GM10847 (cell line): ENCODE results near the gene GAS7.

Source experiments
- POLR2A ChIP-seq: IDR thresholded peaks from 2 replicates; pipeline ENCODE4 v1.6.1; 2011; ENCODE audit not compliant: insufficient read length; ENCODE audit errors: extremely low read depth

Gene GAS7

DNA sequence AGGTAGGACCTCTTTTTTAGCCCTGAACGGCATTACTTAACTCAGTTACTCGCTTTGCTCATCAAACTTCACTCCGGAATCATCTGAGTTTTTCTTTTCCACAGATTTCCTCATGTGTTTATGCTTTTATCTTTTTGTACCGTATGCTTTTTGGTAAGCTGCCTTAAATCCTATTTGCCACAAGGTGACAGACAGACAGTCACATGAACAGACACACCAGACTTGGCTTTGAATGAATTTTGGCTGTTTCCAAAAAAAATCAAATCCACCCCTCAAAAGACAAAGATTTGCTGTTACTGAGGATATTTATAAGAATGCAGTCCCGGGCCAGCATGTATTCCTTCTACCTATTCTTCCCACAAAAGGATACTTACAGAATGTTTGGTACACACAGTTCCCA, 10.9 kb downstream of the GAS7 start:
- no peak for TF ChIP-seq POLR2A

DNA sequence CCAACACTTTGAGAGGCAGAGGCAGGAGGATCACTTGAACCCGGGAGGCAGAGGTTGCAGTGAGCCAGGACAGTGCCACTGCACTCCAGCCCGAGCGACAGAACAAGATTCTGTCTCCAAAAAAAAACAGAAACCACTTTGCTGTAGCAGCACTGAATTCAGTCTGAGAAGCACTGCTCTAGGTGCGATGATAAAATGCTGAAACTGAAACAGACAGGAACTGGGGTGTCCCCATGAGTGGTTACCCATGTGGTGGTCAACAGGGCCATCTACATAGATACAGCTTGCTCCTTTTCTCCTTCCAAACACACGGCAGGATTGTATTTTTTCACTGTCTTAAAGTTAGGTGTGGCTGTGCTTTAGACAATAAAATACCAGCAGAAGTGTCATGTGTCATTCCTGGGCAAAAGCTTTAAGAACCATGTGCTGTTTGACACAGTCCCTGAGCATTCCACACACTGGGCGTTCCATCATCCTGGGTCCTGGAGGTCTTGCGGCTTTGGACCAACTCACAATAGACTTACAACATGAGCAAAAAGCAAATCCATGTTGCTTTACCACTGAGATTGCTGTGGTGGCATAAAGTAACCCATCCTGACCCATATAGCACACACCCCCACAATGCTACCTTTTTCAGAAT, 11.5 kb downstream of the GAS7 start:
- TF ChIP-seq POLR2A = no peak

DNA sequence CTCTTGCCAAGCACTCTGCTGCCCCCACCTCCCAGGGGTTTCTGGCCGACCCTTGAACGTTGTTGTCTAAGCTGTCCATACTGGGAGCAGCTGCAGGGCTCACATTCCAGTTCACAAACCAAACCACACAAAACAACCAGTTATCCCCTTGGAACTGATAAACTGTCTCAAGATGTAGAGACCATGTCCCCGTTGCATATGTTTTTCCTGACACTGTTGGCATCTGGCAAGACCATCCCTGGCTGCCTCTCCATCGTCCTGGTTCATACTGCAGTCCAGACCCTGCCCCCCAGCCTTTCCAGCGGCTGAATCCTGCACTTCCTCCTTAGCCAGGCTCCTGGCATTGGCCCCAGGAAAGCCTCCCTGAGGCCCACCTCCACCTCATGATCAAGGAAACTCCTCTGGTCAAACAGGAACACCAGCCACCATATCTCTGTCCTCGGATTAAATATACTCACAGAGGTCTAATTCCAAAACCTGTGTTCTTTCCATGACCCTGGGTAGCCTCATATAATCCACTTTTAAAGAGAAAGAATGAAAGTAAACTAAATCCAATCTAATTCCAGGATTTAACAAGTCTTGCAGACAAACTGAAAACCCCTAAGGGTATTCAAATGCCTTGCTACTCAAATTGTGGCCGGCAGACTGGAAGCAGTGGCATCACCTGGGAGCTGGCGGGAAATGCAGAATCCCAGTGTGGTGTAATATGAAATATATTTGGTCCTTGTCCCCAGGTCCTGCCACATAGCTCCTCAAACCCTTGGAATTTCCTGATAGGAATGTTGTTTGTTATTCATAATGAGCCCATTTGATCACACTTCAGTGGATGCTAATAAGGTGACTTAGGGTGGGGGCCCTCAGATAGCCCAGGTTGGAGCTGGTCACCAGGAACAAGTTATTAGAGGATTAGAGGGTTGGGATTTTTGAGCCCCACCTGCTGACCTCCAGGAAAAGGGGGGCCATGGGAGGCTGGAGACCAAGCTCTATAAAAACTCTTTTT, 14.2 kb downstream of the GAS7 start:
- no peak for TF ChIP-seq POLR2A

DNA sequence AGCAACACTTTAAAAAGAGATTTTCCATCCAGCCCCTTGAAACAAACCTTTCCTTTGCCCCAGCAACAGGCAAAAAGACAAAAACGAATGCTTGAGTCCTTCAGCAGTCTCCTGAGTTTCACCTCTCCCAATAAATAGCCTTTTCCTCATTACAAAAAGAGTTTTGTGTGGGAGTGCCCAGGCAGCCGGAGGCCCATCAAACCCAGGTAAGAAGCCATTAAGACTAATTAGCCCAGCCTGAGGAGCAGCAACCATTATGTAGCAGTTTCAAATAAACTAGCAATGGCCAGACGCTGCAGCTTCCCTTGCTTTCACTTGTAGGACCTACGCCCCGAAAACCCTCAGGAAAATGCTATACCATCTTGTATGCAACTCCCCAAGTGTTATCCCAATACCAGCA, 15.6 kb downstream of the GAS7 start:
- no peak for TF ChIP-seq POLR2A

DNA sequence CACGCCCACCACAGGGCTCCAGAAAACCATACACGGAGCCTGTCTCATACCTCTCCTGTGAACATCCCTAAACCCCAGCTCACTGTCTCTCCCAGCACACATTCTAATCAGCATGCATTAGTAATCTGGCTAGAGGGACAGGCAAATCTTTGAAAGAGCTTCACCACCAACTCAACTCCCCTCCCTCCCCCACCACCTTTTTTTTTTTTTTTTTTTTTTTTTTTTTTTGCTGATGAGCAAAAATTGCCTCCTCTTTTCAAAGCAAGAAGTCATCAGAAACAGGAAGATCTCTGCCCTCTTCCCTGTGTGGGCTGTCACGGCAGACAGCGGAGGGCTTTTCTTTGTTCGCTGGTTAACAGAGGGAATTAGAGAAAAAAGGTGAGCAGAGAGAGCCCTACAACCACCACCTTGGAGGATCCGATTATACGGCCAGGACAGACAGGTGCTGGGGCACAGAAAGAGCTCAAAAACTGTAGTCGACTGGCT, 19.9 kb downstream of the GAS7 start:
- TF ChIP-seq POLR2A = no peak

DNA sequence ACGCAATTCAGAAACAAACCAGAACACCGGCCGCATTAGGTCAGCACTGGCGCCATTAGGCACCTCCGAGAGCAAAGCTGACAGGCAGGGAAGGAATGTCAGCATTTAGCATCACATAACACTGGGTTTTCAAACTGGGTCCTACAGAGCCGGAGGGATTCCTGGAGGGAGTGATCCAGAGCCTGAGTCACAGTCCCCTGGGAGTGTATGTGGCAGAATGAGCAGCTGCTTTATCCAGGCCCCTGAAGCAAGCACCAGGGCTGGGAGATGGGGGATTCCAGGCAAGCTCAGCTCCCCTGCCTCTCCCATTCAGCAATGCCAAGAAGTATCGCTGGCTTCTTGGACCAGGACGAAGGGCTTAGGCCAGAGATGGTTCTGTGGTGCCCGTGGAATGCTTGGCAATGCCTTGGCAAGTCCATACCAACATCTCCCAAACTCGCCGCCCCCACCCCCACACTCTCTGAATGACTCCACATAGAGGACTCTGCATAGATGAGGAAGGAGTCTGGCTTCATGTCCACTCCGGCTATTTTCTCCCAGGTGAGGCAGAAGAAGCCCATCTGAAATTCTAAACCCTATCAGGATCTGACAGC, 20.4 kb downstream of the GAS7 start:
- no peak for TF ChIP-seq POLR2A

DNA sequence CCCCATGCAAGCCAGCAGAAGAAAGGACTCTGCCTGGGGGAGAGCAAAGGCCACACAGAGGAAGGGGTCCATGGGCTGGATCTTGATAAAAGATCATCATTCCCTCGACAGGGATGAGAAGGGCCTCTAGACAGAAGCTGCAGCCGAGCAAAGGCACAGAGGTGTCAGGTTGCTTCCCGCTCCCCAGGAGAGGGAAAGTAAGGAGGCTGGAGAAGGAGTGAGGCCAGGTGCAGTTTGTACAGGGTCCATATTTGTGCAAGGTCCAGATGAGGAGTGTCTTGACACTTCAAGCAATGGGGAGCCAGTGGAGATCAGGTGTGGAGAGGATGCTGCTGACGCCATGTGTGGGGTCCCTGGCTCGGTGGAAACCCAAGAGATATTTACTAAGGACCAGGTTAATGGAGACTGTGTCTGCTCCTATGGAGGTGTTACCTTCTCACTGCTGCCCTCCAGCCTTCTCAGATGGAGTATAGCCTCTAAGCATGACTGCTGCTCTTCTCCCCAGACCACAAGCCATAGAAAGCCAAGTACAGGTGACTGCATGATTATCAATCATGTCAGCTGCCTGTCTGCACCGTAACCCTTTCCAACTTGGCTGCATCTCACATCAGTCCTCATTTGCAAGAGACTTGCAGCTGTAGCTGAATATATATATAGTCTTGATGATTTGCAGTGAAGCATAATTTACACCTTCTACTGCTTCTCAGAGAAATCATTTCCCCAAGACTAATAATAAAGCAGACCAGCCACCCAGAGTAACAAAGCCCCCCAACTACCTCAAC, 21.1 kb downstream of the GAS7 start:
- no peak for TF ChIP-seq POLR2A

DNA sequence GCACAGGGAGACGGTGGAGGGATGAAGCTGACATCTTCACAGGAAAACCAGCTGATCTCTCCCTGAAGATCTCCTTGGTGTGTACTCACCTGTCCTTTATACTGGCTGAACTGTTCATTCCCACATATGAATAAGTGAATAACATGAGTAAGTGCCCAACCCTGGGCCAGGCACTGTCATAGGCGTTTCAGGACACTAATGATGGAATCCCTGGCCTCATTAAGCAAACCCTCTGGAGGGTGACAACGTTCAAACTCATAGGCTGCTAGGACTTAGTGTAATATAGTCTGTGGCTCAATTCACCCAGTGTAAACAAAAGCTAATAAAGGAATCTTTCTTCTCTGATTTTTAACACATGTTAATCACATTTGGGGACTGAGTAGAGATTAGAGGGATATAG, 24.5 kb downstream of the GAS7 start:
- TF ChIP-seq POLR2A = no peak

DNA sequence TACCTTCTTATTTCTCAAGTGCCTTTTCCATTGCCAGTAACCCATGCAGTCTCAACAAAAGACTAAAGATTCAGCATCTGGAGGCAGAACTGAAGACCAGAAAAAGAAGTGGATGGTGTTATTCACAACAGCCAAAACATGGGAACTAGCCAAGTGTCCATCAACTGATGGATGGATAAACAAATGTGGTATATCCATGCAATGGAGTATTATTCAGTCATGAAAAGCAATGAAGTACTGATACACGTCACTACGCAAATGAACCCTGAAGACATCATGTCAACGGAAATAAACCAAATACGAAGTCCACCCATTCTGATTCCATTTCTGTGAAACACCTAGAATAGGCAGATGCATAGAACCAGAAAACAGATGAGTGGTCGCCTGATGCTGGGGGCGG, 25.6 kb downstream of the GAS7 start:
- TF ChIP-seq POLR2A = no peak

DNA sequence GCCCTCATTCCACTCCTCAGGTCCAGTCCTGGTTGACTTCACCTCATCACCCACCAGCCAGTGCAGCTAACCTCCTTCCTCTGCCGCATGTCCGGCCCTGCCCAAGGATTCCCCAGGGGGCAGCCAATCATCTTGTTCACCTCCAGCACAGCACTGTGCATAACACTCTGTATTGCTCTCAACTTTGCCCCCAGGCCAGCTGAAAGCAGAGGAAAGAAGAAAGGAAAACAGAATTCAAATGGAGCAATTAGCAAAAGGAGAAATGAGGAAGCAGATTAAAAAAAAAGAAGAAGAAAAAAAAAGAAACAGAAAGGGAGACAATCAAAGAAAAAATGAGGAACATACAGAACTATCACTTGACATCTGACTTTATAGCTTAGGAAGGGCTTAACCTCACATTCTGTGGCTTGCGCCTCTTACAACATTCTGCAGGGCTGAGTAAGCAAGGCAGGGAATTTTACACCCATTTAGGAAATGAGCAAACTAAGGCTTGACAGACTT, 26.1 kb downstream of the GAS7 start:
- TF ChIP-seq POLR2A = no peak

DNA sequence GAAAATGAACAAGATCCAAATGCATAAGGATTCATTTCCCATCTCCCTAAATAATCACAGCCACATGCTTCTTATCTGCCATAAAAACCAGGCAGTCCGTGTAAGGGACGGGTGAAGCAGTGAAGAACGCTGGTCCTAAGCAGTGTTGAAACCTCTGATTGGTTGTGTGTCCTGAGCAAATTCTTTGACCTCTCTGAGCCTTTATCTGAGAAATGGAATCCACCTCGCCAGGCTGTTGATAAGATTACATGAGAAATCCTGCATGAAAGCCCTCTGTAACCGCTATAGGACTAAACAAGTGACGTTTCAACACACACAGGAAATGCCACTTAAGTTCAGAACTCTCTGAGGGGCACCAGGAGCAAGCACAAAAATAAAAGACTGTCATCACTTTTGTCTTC, 26.8 kb downstream of the GAS7 start:
- TF ChIP-seq POLR2A = no peak

DNA sequence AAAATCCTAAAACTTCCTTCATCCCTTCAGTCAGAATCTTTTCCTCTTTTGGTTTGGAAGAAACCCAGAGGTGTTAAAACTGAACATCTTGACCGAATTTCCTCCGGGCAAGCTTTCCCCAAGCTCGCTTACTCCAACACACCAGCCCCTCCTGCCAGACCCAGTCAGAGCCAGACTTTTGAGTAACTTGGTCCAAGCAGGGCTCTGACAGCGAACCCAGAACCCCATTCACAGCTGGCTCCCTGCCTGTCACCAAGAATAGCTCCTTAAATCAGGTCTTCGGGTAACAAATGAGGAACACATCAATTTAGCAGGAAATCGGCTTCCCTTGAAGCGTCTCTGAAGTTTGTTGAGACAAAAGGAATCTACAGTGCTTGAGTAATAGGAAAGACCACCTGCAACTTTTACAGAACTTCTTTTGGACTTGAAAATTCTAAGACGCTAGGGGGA, 27.3 kb downstream of the GAS7 start:
- TF ChIP-seq POLR2A = no peak

DNA sequence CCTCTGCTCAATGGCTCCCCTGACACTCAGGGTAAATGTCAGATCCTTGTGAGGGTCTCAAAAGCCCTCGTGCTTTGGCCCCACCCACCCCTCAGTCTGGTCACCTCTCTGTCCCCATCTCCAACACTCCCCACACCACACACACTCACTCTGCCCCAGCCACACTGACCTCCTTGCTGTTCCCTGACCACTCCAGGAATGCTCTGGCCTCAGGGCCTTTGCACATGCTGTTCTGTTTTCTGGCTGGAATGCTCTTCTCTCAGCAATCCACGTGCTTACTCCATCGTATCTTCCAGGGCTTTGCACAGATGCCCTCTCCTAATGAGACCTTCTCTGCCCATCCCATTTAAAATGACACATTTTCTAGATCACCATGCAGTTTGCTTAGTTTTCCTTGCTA, 28.2 kb downstream of the GAS7 start:
- no peak for TF ChIP-seq POLR2A

DNA sequence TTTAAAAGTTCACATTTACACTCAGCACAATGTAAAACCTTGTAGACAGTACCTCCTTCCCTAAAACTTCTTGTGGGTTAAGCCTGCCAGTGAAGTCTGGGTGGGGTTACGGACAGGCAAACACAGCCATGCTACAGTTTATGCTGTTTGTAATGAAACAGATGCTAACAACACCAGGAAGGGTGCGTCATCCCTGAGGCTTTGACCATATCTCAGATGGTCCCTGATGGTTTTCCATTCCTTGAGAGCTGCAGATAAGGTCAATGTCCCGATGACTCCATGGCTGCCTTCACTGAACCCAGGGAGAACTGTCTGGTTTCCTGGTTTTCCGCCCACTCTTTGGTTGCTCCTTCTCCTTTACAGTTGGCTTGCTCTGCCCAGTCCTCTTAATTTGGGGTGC, 29.1 kb downstream of the GAS7 start:
- TF ChIP-seq POLR2A = no peak
